Neural progenitor cell (in vitro differentiated cells): ENCODE results near the gene ATP11A. TPM values are rescaled to one million over a fixed set of nuclear protein-coding genes. Genes with fewer than 3 reads are reported as not detected.

Experiments
- DNase-seq: peaks from one replicate; pipeline ENCODE4 v3.0.0-alpha.2; 2016; ENCODE audit warnings: low spot score
- H2AFZ ChIP-seq: fragments of 200-600 bp; sonication (generic); replicated peaks from 2 replicates; pipeline ENCODE4 v1.6.1; 2016; ENCODE audit warnings: antibody characterized with exemption
- H3F3A ChIP-seq: fragments of 200-600 bp; sonication (generic); 2 replicates; pipeline ENCODE4 v1.6.1; 2016; ENCODE audit warnings: antibody characterized with exemption, low read depth
- H3K27ac ChIP-seq: fragments of 200-600 bp; sonication (generic); 2 replicates; pipeline ENCODE4 v1.5.1; 2016; ENCODE audit warnings: mild to moderate bottlenecking
- H3K27me3 ChIP-seq: fragments of 200-600 bp; sonication (generic); 2 replicates; pipeline ENCODE4 v1.6.1; 2016; ENCODE audit warnings: mild to moderate bottlenecking, moderate library complexity
- H3K36me3 ChIP-seq: fragments of 200-600 bp; sonication (generic); 2 replicates; pipeline ENCODE4 v1.5.1; 2016
- H3K4me1 ChIP-seq: fragments of 200-600 bp; sonication (generic); 2 replicates; pipeline ENCODE4 v1.6.1; 2016; ENCODE audit warnings: mixed run types
- H3K4me2 ChIP-seq: fragments of 200-600 bp; sonication (generic); 2 replicates; pipeline ENCODE4 v1.6.1; 2016
- H3K4me3 ChIP-seq: fragments of 200-600 bp; sonication (generic); 2 replicates; pipeline ENCODE4 v1.5.1; 2016
- H3K79me2 ChIP-seq: fragments of 200-600 bp; sonication (generic); 2 replicates; pipeline ENCODE4 v1.6.1; 2016; ENCODE audit warnings: low read depth
- H3K9ac ChIP-seq: fragments of 200-600 bp; sonication (generic); 2 replicates; pipeline ENCODE4 v1.6.1; 2016
- H3K9me3 ChIP-seq: fragments of 200-600 bp; sonication (generic); 2 replicates; pipeline ENCODE4 v1.5.1; 2016; ENCODE audit warnings: low read depth
- H4K20me1 ChIP-seq: fragments of 200-600 bp; sonication (generic); 2 replicates; pipeline ENCODE4 v1.6.1; 2016; ENCODE audit warnings: low read depth
- H3K27ac Mint-ChIP-seq: 3 replicates; pipeline ENCODE4 v1.8.0; 2021; ENCODE audit warnings: mixed read lengths
- H3K27me3 Mint-ChIP-seq: 2 replicates; pipeline ENCODE4 v1.8.0; 2022; ENCODE audit warnings: low read depth, mild to moderate bottlenecking, inconsistent platforms, moderate library complexity, mixed read lengths; ENCODE audit not compliant: insufficient read depth
- H3K36me3 Mint-ChIP-seq: 3 replicates; pipeline ENCODE4 v1.8.0; 2021; ENCODE audit warnings: mixed read lengths
- H3K4me1 Mint-ChIP-seq: 3 replicates; pipeline ENCODE4 v1.8.0; 2021; ENCODE audit warnings: mixed read lengths
- H3K4me3 Mint-ChIP-seq: 3 replicates; pipeline ENCODE4 v1.8.0; 2021; ENCODE audit warnings: mild to moderate bottlenecking, moderate library complexity, mixed read lengths
- H3K9me3 Mint-ChIP-seq: 3 replicates; pipeline ENCODE4 v1.8.0; 2020; ENCODE audit warnings: mixed read lengths
- EZH2 ChIP-seq: fragments of 200-600 bp; sonication (generic); IDR thresholded peaks from 2 replicates; pipeline ENCODE4 v1.6.1; 2017; ENCODE audit warnings: antibody characterized with exemption, mild to moderate bottlenecking, moderate library complexity
- EZH2phosphoT487 ChIP-seq: fragments of 200-600 bp; sonication (generic); IDR thresholded peaks from 2 replicates; pipeline ENCODE4 v1.6.1; 2017; ENCODE audit warnings: antibody characterized with exemption
- total RNA-seq: library from RNA; depleted of rRNA; stranded (reverse); fragments of >200 nt; gene quantifications from 2 replicates; pipeline ENCODE4 v1.2.3, GENCODE V29; 2015; ENCODE audit warnings: low replicate concordance
- TF ChIP-seq, protein P1 (sequence below): fragments of 200-600 bp; sonication (generic); IDR thresholded peaks from 2 replicates; pipeline ENCODE4 v1.5.1; 2017; ENCODE audit warnings: antibody characterized with exemption, mild to moderate bottlenecking

ATP11A gene
- total RNA-seq, 1 donor from 2014 or later: 12.6 TPM

DNA sequence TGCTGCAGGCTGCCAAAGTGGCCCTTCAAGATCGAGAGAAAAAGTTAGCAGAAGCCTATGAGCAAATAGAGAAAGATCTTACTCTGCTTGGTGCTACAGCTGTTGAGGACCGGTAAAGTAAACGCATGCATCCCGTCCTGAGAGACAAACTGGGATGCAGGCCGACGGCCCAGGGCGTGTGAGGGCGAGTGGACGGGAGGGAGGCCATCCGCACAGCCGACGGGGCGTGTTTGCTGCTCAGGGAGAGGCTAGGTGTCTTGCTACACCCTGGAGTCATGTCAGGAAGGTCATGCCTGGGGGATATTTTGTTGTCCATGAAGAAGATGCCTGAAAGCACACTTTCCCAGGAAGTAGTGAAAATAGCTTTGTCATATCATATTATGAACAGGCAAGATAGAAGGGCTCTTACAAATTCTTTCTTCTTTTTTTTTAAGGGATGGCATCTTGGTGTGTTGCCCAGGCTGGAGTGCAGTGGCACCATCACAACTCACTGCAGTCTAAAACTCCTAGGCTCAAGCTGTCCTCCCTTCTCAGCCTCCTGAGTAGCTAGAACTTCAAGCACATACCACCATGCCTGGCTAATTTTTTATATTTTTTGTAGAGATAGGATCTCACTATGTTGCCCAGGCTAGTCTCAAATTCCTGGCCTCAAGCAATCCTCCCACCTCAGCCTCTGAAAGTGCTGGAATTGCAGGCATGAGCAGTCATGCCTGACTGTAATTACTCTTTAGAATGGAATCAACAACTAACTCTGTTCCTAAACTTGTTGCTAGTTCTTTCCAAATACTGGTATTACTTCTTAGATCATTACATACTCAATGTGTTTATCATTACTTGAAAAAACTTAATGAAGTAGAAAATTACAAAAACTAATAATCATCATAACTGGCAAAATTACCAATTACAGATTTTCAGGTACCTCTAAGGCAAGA lies 161.5 kb downstream of the ATP11A start:
- H3K36me3 Mint-ChIP-seq: peaks cover 39% of the 10 kb centered on the region
- H3K4me2 ChIP-seq: no peak overlapping the region
- no peak overlapping the region for H3K27ac ChIP-seq
- H3K27me3 ChIP-seq: no peaks in the 10 kb centered on the region
- H2AFZ ChIP-seq: no peak overlapping the region
- no peaks in the 10 kb centered on the region for H3K27me3 Mint-ChIP-seq
- H3K36me3 ChIP-seq: no peaks in the 10 kb centered on the region
- H3K27ac Mint-ChIP-seq: no peak overlapping the region
- H3K79me2 ChIP-seq: no peaks in the 10 kb centered on the region
- TF ChIP-seq EZH2: no peak
- H3K9me3 ChIP-seq: no peaks in the 10 kb centered on the region
- peaks cover 8% of the 10 kb centered on the region for H3F3A ChIP-seq
- no peak overlapping the region for H3K4me3 Mint-ChIP-seq
- peaks cover 21% of the 10 kb centered on the region for H4K20me1 ChIP-seq
- no peak overlapping the region for H3K9ac ChIP-seq
- H3K9me3 Mint-ChIP-seq: peaks cover 10% of the 10 kb centered on the region
- H3K4me3 ChIP-seq: no peak overlapping the region
- no peak for DNase-seq
- peaks cover 19% of the 10 kb centered on the region for H3K4me1 Mint-ChIP-seq
- H3K4me1 ChIP-seq: peaks cover 14% of the 10 kb centered on the region

DNA sequence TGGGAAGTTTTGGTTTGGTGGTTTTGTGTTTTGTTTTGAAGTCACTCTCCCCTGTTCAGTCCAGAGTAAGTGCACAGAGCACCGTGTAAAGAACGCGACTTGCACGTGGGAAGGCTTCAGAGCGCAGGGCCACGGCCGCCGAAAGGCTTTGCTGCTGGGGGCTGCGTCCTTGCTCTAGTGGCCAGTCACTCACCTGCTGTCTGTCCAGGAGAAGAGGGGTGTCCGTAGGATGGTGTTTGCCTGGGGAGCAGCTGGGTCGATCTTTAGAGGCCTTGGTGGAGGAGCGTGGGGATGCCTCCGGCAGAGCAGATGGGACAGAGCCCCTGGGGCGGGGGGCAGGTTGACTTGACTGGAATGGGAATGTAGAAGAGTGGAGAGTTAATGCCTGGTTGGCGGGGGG lies 162.6 kb downstream of the ATP11A start:
- Histone ChIP-seq H3F3A (peaks cover 8% of the 10 kb centered on the region), H3K36me3 (no peaks in the 10 kb centered on the region)

DNA sequence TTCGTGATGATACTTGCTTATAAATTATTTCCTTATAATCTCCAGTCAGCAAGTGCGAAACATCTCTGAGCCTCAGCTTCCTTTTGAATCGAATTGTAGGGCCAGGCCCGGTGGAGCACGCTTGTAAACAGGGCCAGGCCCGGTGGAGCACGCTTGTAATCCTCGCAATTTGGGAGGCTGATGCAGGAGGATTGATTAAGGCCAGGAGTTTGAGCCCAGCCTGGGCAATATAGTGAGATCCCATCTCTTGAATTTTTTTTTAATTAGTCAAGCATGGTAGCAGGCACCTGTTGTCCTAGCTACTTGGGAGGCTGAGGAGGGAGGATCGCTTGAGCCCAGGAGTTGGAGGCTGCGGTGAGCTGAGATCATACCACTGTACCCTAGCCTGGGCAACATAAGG lies 163.0 kb downstream of the ATP11A start:
- H3K36me3 ChIP-seq: no peaks in the 10 kb centered on the region
- TF ChIP-seq EZH2 (no peak), EZH2phosphoT487 (no peak)
- TF ChIP-seq, protein P1, sequence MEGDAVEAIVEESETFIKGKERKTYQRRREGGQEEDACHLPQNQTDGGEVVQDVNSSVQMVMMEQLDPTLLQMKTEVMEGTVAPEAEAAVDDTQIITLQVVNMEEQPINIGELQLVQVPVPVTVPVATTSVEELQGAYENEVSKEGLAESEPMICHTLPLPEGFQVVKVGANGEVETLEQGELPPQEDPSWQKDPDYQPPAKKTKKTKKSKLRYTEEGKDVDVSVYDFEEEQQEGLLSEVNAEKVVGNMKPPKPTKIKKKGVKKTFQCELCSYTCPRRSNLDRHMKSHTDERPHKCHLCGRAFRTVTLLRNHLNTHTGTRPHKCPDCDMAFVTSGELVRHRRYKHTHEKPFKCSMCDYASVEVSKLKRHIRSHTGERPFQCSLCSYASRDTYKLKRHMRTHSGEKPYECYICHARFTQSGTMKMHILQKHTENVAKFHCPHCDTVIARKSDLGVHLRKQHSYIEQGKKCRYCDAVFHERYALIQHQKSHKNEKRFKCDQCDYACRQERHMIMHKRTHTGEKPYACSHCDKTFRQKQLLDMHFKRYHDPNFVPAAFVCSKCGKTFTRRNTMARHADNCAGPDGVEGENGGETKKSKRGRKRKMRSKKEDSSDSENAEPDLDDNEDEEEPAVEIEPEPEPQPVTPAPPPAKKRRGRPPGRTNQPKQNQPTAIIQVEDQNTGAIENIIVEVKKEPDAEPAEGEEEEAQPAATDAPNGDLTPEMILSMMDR: no peak
- no peak overlapping the region for H3K4me2 ChIP-seq
- no peaks in the 10 kb centered on the region for H3K9me3 ChIP-seq
- no peak for DNase-seq
- no peak overlapping the region for H3K9ac ChIP-seq
- Mint-ChIP-seq H3K27me3 (no peaks in the 10 kb centered on the region), H3K27ac (no peak overlapping the region), H3K4me3 (no peak overlapping the region), H3K4me1 (peaks cover 19% of the 10 kb centered on the region), H3K36me3 (peaks cover 29% of the 10 kb centered on the region), H3K9me3 (peaks cover 2% of the 10 kb centered on the region)
- H3K4me3 ChIP-seq: no peak overlapping the region
- H3F3A ChIP-seq: peaks cover 8% of the 10 kb centered on the region
- peaks cover 13% of the 10 kb centered on the region for H4K20me1 ChIP-seq
- H3K79me2 ChIP-seq: no peaks in the 10 kb centered on the region
- peaks cover 13% of the 10 kb centered on the region for H3K4me1 ChIP-seq
- no peak overlapping the region for H3K27ac ChIP-seq
- H2AFZ ChIP-seq: no peak overlapping the region
- no peaks in the 10 kb centered on the region for H3K27me3 ChIP-seq

More for the DNA sequence above, 162.6 kb downstream of the ATP11A start:
- no peak overlapping the region for H3K4me3 Mint-ChIP-seq
- Histone ChIP-seq H3K27me3 (no peaks in the 10 kb centered on the region), H3K9ac (no peak overlapping the region), H3K9me3 (no peaks in the 10 kb centered on the region), H3K4me3 (no peak overlapping the region), H2AFZ (no peak overlapping the region), H4K20me1 (peaks cover 16% of the 10 kb centered on the region), H3K79me2 (no peaks in the 10 kb centered on the region), H3K4me2 (no peak overlapping the region), H3K4me1 (peaks cover 14% of the 10 kb centered on the region), H3K27ac (no peak overlapping the region)
- peaks cover 33% of the 10 kb centered on the region for H3K36me3 Mint-ChIP-seq
- peaks cover 19% of the 10 kb centered on the region for H3K4me1 Mint-ChIP-seq
- H3K9me3 Mint-ChIP-seq: peaks cover 5% of the 10 kb centered on the region
- H3K27ac Mint-ChIP-seq: peak overlapping the region; percentile 7
- TF ChIP-seq, protein P1: no peak
- TF ChIP-seq EZH2: no peak
- TF ChIP-seq EZH2phosphoT487: no peak
- DNase-seq: no peak
- H3K27me3 Mint-ChIP-seq: no peaks in the 10 kb centered on the region

DNA sequence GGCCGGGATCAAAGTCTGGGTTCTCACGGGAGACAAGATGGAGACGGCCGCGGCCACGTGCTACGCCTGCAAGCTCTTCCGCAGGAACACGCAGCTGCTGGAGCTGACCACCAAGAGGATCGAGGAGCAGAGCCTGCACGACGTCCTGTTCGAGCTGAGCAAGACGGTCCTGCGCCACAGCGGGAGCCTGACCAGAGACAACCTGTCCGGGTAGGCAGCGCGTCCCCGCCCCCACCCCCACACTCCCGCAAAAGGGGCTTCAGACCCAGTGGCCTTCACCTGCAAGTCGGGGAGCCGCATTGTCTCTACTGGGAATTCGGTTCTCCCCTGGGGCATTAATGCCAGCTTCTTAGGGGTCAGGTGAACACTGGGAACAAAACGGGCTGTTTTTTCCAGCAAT lies 164.5 kb downstream of the ATP11A start:
- Histone ChIP-seq H3K9ac (no peak overlapping the region), H2AFZ (no peak overlapping the region), H4K20me1 (no peaks in the 10 kb centered on the region), H3K4me2 (no peak overlapping the region), H3K36me3 (no peaks in the 10 kb centered on the region), H3K27ac (no peak overlapping the region), H3K27me3 (no peaks in the 10 kb centered on the region), H3K4me3 (no peak overlapping the region), H3K79me2 (no peaks in the 10 kb centered on the region), H3K9me3 (no peaks in the 10 kb centered on the region), H3K4me1 (no peaks in the 10 kb centered on the region), H3F3A (no peaks in the 10 kb centered on the region)
- Mint-ChIP-seq H3K4me3 (no peak overlapping the region), H3K27ac (no peak overlapping the region), H3K36me3 (peaks cover 20% of the 10 kb centered on the region), H3K4me1 (peaks cover 19% of the 10 kb centered on the region), H3K9me3 (no peaks in the 10 kb centered on the region), H3K27me3 (no peaks in the 10 kb centered on the region)
- TF ChIP-seq EZH2: no peak
- DNase-seq: no peak
